ENCODE measurements around the gene MTG2. TPM values are rescaled to one million over a fixed set of nuclear protein-coding genes. Genes with fewer than 3 reads are reported as not detected.

MTG2 gene
- total and polyA plus RNA-seq, 2 of the 13 experiments (the other 11 are each of a cell fraction or from before 2014, with no cell fraction given): 20.4 to 37.8 TPM

DNA sequence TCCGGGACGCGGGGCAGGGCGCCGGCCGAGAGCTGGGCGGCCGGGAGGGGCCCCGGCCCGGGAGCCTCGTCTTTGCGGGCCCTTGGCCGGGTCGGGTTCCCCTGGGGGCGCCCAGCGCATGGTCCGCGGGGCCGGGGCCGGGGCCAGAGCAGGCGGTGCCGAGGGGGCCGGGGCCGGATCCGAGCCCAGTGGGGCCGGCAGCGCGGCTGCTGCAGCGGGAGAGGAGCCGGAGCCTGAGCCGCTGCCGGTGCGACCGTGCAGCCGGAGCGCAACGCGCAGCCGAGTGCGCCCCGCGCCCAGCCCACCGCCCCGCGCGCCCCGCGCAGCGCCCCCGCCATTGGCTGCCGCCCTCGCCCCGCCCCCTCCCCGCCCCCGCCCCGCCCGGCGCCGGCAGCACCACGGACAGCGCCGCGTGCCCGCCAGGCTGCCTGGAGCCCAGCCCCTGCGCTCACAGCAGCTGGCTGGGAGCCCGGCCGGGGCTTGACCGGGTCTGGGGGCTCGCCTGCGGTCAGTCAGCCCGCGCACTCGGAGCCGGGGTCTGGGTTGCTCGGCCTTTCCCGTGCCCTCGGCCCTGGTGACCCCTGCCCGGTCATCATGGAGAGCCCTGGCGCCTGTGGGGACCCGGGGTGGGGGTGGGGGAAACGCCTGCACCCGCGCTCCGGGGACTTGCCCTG is 37.3 kb downstream of the MTG2 start, which contains the start of gene HRH3 (continued):
- no peak; the same call in 1 of the 2 replicates for TF ChIP-seq ZBTB21 (CRISPR knock-in tag; IDR thresholded peaks at IDR 0.05)
- no peak; the same call in 1 of the 2 replicates for TF ChIP-seq ZNF790 (CRISPR knock-in tag; IDR thresholded peaks at IDR 0.05; ENCODE audit: borderline replicate concordance)
- TF ChIP-seq HOXD1 (CRISPR knock-in tag; IDR thresholded peaks at IDR 0.05): 0 out of 2 replicates have a peak, but pooled peaks have one; percentile 48
- peak; percentile 65; the same call in 1 of the 2 replicates for TF ChIP-seq MIXL1 (CRISPR knock-in tag; IDR thresholded peaks at IDR 0.05)
- no peak for TF ChIP-seq KLF9 (CRISPR knock-in tag; IDR thresholded peaks at IDR 0.05; ENCODE audit: low read depth)
- TF ChIP-seq ZNF44 (CRISPR knock-in tag; IDR thresholded peaks at IDR 0.05): no peak
- peak; percentile 53 for TF ChIP-seq KDM2A (CRISPR knock-in tag; IDR thresholded peaks at IDR 0.05; ENCODE audit: borderline replicate concordance, low read depth)
- TF ChIP-seq, protein P1, sequence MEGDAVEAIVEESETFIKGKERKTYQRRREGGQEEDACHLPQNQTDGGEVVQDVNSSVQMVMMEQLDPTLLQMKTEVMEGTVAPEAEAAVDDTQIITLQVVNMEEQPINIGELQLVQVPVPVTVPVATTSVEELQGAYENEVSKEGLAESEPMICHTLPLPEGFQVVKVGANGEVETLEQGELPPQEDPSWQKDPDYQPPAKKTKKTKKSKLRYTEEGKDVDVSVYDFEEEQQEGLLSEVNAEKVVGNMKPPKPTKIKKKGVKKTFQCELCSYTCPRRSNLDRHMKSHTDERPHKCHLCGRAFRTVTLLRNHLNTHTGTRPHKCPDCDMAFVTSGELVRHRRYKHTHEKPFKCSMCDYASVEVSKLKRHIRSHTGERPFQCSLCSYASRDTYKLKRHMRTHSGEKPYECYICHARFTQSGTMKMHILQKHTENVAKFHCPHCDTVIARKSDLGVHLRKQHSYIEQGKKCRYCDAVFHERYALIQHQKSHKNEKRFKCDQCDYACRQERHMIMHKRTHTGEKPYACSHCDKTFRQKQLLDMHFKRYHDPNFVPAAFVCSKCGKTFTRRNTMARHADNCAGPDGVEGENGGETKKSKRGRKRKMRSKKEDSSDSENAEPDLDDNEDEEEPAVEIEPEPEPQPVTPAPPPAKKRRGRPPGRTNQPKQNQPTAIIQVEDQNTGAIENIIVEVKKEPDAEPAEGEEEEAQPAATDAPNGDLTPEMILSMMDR (CRISPR knock-in tag; IDR thresholded peaks at IDR 0.05): no peak
- TF ChIP-seq, protein P2, sequence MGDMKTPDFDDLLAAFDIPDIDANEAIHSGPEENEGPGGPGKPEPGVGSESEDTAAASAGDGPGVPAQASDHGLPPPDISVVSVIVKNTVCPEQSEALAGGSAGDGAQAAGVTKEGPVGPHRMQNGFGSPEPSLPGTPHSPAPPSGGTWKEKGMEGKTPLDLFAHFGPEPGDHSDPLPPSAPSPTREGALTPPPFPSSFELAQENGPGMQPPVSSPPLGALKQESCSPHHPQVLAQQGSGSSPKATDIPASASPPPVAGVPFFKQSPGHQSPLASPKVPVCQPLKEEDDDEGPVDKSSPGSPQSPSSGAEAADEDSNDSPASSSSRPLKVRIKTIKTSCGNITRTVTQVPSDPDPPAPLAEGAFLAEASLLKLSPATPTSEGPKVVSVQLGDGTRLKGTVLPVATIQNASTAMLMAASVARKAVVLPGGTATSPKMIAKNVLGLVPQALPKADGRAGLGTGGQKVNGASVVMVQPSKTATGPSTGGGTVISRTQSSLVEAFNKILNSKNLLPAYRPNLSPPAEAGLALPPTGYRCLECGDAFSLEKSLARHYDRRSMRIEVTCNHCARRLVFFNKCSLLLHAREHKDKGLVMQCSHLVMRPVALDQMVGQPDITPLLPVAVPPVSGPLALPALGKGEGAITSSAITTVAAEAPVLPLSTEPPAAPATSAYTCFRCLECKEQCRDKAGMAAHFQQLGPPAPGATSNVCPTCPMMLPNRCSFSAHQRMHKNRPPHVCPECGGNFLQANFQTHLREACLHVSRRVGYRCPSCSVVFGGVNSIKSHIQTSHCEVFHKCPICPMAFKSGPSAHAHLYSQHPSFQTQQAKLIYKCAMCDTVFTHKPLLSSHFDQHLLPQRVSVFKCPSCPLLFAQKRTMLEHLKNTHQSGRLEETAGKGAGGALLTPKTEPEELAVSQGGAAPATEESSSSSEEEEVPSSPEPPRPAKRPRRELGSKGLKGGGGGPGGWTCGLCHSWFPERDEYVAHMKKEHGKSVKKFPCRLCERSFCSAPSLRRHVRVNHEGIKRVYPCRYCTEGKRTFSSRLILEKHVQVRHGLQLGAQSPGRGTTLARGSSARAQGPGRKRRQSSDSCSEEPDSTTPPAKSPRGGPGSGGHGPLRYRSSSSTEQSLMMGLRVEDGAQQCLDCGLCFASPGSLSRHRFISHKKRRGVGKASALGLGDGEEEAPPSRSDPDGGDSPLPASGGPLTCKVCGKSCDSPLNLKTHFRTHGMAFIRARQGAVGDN (CRISPR knock-in tag; IDR thresholded peaks at IDR 0.05): peak; percentile 53
- no peak for TF ChIP-seq FOXJ3 (CRISPR knock-in tag; IDR thresholded peaks at IDR 0.05; ENCODE audit: borderline replicate concordance)
- peak; percentile 51; the same call in 1 of the 2 replicates for TF ChIP-seq BCL6 (CRISPR knock-in tag; IDR thresholded peaks at IDR 0.05)
- no peak; the same call in 1 of the 2 replicates for TF ChIP-seq RAD21 (CRISPR knock-in tag; IDR thresholded peaks at IDR 0.05)
- peak; percentile 59; the same call in 1 of the 2 replicates for TF ChIP-seq MAZ (IDR thresholded peaks at IDR 0.05; ENCODE audit: borderline replicate concordance, low read depth, low read length)
- TF ChIP-seq MAZ (CRISPR knock-in tag; IDR thresholded peaks at IDR 0.05; ENCODE audit: low read depth): peak; percentile 81
- TF ChIP-seq LBX2 (CRISPR knock-in tag; IDR thresholded peaks at IDR 0.05; ENCODE audit: borderline replicate concordance): 0 out of 2 replicates have a peak, but pooled peaks have one; percentile 63
- TF ChIP-seq CCDC6 (CRISPR knock-in tag; IDR thresholded peaks at IDR 0.05): peak; percentile 94
- TF ChIP-seq, protein P3, sequence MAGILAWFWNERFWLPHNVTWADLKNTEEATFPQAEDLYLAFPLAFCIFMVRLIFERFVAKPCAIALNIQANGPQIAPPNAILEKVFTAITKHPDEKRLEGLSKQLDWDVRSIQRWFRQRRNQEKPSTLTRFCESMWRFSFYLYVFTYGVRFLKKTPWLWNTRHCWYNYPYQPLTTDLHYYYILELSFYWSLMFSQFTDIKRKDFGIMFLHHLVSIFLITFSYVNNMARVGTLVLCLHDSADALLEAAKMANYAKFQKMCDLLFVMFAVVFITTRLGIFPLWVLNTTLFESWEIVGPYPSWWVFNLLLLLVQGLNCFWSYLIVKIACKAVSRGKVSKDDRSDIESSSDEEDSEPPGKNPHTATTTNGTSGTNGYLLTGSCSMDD (CRISPR knock-in tag; IDR thresholded peaks at IDR 0.05): no peak
- no peak for TF ChIP-seq ATF1 (CRISPR knock-in tag; IDR thresholded peaks at IDR 0.05)
- TF ChIP-seq KDM4B (CRISPR knock-in tag; IDR thresholded peaks at IDR 0.05): no peak
- TF ChIP-seq ZNF251 (CRISPR knock-in tag; IDR thresholded peaks at IDR 0.05): no peak
- no peak for TF ChIP-seq HNRNPK (IDR thresholded peaks at IDR 0.05; ENCODE audit: low read depth, low read length, poor library complexity, severe bottlenecking)
- TF ChIP-seq, protein P4, sequence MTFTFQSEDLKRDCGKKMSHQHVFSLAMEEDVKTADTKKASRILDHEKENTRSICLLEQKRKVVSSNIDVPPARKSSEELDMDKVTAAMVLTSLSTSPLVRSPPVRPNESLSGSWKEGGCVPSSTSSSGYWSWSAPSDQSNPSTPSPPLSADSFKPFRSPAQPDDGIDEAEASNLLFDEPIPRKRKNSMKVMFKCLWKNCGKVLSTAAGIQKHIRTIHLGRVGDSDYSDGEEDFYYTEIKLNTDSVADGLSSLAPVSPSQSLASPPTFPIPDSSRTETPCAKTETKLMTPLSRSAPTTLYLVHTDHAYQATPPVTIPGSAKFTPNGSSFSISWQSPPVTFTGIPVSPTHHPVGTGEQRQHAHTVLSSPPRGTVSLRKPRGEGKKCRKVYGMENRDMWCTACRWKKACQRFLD (CRISPR knock-in tag; IDR thresholded peaks at IDR 0.05; ENCODE audit: borderline replicate concordance): 0 out of 2 replicates have a peak, but pooled peaks have one; percentile 25

Data from HepG2 (cell line).